PFSK-1 (cell line): ENCODE measurements around the gene SPATA9.

ENCODE experiments used
- FOXP2 ChIP-seq: optimal IDR thresholded peaks from 2 replicates; pipeline ENCODE3; 2011; ENCODE audit warnings: borderline replicate concordance, control low read depth, inconsistent platforms; ENCODE audit not compliant: insufficient read depth; ENCODE audit errors: extremely low read length, extremely low read depth
- POLR2AphosphoS5 ChIP-seq: IDR thresholded peaks from 2 replicates; pipeline ENCODE4 v1.6.1; 2012; ENCODE audit warnings: low read depth, mild to moderate bottlenecking, control low read depth, low read length, moderate library complexity
- REST ChIP-seq, 2 experiments: IDR thresholded peaks; 2 replicates each; pipeline versions ENCODE4 v1.6.1 to v1.8.0; 2011 to 2012; ENCODE audit warnings: low read depth in 2 of 2, low read length in 2 of 2, control low read depth in 1 of 2, inconsistent platforms in 1 of 2, mild to moderate bottlenecking in 1 of 2, moderate library complexity in 1 of 2; ENCODE audit not compliant: insufficient read depth in 1 of 2

GRCh38 chr5:95708876-95709275 lies 26.1 kb upstream of the SPATA9 start:
- TF ChIP-seq POLR2AphosphoS5 (no peak), FOXP2 (no peak), REST (IDR thresholded peaks at IDR 0.05; ENCODE audit: insufficient read depth in 1 of 2, low read depth in 2 of 2, low read length in 2 of 2) (no peak)
